Loucy (cell line): ENCODE results near the gene MOK.

Experiments
- H2AFZ ChIP-seq: fragments of 200-600 bp; sonication (generic); 2 replicates; pipeline ENCODE4 v1.6.0; 2016; ENCODE audit warnings: antibody characterized with exemption, mild to moderate bottlenecking, low read length, moderate library complexity
- H3F3A ChIP-seq: fragments of 200-600 bp; 2 replicates; pipeline ENCODE4 v1.6.0; 2016; ENCODE audit warnings: antibody characterized with exemption, low read depth, mild to moderate bottlenecking
- H3K27me3 ChIP-seq: fragments of 200-600 bp; sonication (generic); 2 replicates; pipeline ENCODE4 v1.6.1; 2014; ENCODE audit warnings: low read length, mild to moderate bottlenecking; ENCODE audit not compliant: insufficient read depth, poor library complexity, severe bottlenecking
- H3K36me3 ChIP-seq: fragments of 200-600 bp; sonication (generic); 2 replicates; pipeline ENCODE4 v1.6.1; 2016; ENCODE audit warnings: low read length; ENCODE audit not compliant: insufficient read depth
- H3K4me1 ChIP-seq: fragments of 200-600 bp; sonication (generic); 2 replicates; pipeline ENCODE4 v1.5.1; 2014; ENCODE audit warnings: low read length, mild to moderate bottlenecking; ENCODE audit not compliant: insufficient read depth, poor library complexity, severe bottlenecking
- H3K4me2 ChIP-seq: fragments of 200-600 bp; sonication (generic); 2 replicates; pipeline ENCODE4 v1.6.0; 2014; ENCODE audit warnings: antibody characterized with exemption, low read length, low read depth, mild to moderate bottlenecking; ENCODE audit not compliant: poor library complexity, severe bottlenecking
- H3K4me3 ChIP-seq: fragments of 200-600 bp; sonication (generic); 2 replicates; pipeline ENCODE4 v1.5.1; 2014; ENCODE audit warnings: low read length, mild to moderate bottlenecking, mixed read lengths; ENCODE audit not compliant: poor library complexity, severe bottlenecking
- H3K79me2 ChIP-seq: fragments of 200-600 bp; sonication (generic); 2 replicates; pipeline ENCODE4 v1.6.1; 2014; ENCODE audit warnings: low read length; ENCODE audit not compliant: insufficient read depth
- H3K9ac ChIP-seq: fragments of 200-600 bp; sonication (generic); 2 replicates; pipeline ENCODE4 v1.6.0; 2014; ENCODE audit warnings: mild to moderate bottlenecking, low read depth, low read length, moderate library complexity; ENCODE audit not compliant: poor library complexity, severe bottlenecking
- H3K9me2 ChIP-seq: fragments of 200-600 bp; sonication (generic); replicated peaks from 2 replicates; pipeline ENCODE4 v1.6.1; 2016; ENCODE audit warnings: low read depth, low read length, mixed read lengths
- H3K9me3 ChIP-seq: fragments of 200-600 bp; sonication (generic); 2 replicates; pipeline ENCODE4 v1.6.1; 2014; ENCODE audit warnings: mild to moderate bottlenecking, antibody characterized with exemption, low read length, low read depth; ENCODE audit not compliant: insufficient read depth
- H4K20me1 ChIP-seq: fragments of 200-600 bp; sonication (generic); 2 replicates; pipeline ENCODE4 v1.6.0; 2014; ENCODE audit warnings: antibody characterized with exemption, low read length, mild to moderate bottlenecking; ENCODE audit not compliant: insufficient read depth, poor library complexity, severe bottlenecking
- EZH2phosphoT487 ChIP-seq: fragments of 200-600 bp; IDR thresholded peaks from 2 replicates; pipeline ENCODE4 v1.6.1; 2018; ENCODE audit warnings: antibody characterized with exemption, mild to moderate bottlenecking, moderate library complexity, borderline replicate concordance
- TF ChIP-seq, protein P1 (sequence below): fragments of 200-600 bp; sonication (generic); conservative IDR thresholded peaks from 2 replicates; pipeline ENCODE4 v1.5.1; 2014; ENCODE audit warnings: mild to moderate bottlenecking, antibody characterized with exemption, low read length

Gene MOK

GRCh38 chr14:102217399-102217798 is 87.6 kb downstream of the MOK start:
- Histone ChIP-seq H3K9me3 (no peaks in the 10 kb centered on the region), H3F3A (no peaks in the 10 kb centered on the region), H2AFZ (no peak overlapping the region), H3K79me2 (no peaks in the 10 kb centered on the region), H3K27me3 (no peaks in the 10 kb centered on the region), H3K9ac (no peak overlapping the region), H3K36me3 (peaks cover 5% of the 10 kb centered on the region; the same call in 1 of the 2 replicates), H3K4me3 (no peak overlapping the region), H3K4me1 (no peaks in the 10 kb centered on the region), H3K4me2 (no peak overlapping the region), H4K20me1 (no peaks in the 10 kb centered on the region), H3K9me2 (no peaks in the 10 kb centered on the region)
- TF ChIP-seq, protein P1, sequence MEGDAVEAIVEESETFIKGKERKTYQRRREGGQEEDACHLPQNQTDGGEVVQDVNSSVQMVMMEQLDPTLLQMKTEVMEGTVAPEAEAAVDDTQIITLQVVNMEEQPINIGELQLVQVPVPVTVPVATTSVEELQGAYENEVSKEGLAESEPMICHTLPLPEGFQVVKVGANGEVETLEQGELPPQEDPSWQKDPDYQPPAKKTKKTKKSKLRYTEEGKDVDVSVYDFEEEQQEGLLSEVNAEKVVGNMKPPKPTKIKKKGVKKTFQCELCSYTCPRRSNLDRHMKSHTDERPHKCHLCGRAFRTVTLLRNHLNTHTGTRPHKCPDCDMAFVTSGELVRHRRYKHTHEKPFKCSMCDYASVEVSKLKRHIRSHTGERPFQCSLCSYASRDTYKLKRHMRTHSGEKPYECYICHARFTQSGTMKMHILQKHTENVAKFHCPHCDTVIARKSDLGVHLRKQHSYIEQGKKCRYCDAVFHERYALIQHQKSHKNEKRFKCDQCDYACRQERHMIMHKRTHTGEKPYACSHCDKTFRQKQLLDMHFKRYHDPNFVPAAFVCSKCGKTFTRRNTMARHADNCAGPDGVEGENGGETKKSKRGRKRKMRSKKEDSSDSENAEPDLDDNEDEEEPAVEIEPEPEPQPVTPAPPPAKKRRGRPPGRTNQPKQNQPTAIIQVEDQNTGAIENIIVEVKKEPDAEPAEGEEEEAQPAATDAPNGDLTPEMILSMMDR: no peak
- TF ChIP-seq EZH2phosphoT487: no peak

GRCh38 chr14:102215576-102216250 is 89.3 kb downstream of the MOK start:
- Histone ChIP-seq H3K9me2 (no peaks in the 10 kb centered on the region), H3F3A (no peaks in the 10 kb centered on the region), H3K79me2 (no peaks in the 10 kb centered on the region), H4K20me1 (no peaks in the 10 kb centered on the region), H3K4me3 (no peak overlapping the region), H3K36me3 (peaks cover 18% of the 10 kb centered on the region; the same call in 1 of the 2 replicates), H3K9ac (no peak overlapping the region), H3K4me1 (no peaks in the 10 kb centered on the region), H2AFZ (no peak overlapping the region), H3K4me2 (no peak overlapping the region), H3K27me3 (no peaks in the 10 kb centered on the region), H3K9me3 (no peaks in the 10 kb centered on the region)
- TF ChIP-seq, protein P1: no peak
- TF ChIP-seq EZH2phosphoT487: no peak

DNA sequence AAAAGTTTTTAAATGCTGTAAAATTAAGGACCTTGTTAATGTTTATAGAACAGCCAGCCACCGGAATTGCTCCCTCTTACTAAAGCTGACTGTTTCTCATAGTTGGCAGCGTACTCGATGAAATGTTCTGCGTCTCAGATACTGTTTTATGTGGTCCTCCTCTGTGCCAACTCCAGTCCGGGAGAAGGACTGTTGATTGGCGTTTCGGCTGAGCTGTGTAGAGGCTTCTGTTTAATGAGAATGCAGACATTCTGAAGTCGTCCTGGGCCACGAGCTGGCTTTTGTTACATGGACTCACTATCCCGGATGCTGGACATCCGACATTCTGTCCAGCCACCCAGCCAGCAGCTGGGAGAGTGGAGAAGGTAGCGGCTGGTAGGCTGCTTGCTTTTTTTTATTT is 89.9 kb downstream of the MOK start:
- no peaks in the 10 kb centered on the region for H3K9me3 ChIP-seq
- no peaks in the 10 kb centered on the region for H3K27me3 ChIP-seq
- no peaks in the 10 kb centered on the region for H4K20me1 ChIP-seq
- no peak overlapping the region for H3K4me3 ChIP-seq
- H3F3A ChIP-seq: no peaks in the 10 kb centered on the region
- H3K79me2 ChIP-seq: no peaks in the 10 kb centered on the region
- no peaks in the 10 kb centered on the region for H3K4me1 ChIP-seq
- TF ChIP-seq EZH2phosphoT487: no peak
- TF ChIP-seq, protein P1: no peak
- no peak overlapping the region for H3K9ac ChIP-seq
- H2AFZ ChIP-seq: no peak overlapping the region
- peaks cover 22% of the 10 kb centered on the region; the same call in 1 of the 2 replicates for H3K36me3 ChIP-seq
- no peak overlapping the region for H3K4me2 ChIP-seq
- no peaks in the 10 kb centered on the region for H3K9me2 ChIP-seq
